Stimulated activated CD8-positive, alpha-beta memory T cell treated with anti-CD3 and anti-CD28 coated beads, Interleukin-2, amount 100 ng/mL, for 48 hours (primary cell): ENCODE measurements around the gene IL24.

Experiments used
- DNase-seq, 2 donors: peaks; one replicate each; pipeline ENCODE4 v3.0.0-alpha.2; 2020; ENCODE audit warnings: low read depth in 2 of 2

IL24 gene

DNA sequence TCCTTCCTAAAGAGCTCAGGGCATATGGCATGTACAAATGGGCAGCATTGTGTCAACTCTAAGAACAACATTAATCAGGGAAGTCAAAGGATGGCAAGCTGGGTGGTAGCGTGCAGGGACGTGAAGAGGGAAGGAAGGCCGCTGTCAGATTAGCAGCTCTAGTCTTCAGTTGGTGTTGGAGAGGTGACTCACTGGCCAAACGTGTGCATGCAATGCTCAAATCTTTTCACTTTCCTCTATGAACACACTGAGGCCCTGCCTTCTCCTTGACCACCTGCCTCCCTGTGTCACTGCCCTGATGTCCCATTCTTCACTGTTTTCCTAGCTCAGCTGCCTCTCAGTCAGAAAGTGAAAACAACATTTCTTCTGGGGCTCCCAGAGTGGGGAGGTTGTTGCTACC lies 54.9 kb downstream of the IL24 start:
- DNase-seq = no peak

DNA sequence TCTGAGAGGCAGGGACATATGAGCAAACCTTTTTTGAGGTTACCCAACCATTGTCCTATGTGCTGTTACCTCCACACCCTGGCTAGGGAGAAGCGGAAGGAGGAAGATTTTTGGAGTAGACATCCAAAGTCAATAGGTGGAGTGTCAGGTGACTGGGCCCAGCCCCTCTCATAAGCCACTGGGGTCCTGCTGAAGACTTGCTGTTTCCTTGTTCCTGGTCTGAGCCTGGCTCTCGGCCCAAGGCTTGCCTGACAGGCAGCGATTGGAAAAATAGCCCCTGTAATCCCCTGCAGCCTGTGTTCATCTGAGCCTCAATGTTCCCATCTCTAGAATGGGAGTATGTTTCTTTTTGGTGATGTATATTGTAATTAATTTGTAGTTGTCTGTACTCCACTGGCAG lies 55.9 kb downstream of the IL24 start:
- DNase-seq = no peak

DNA sequence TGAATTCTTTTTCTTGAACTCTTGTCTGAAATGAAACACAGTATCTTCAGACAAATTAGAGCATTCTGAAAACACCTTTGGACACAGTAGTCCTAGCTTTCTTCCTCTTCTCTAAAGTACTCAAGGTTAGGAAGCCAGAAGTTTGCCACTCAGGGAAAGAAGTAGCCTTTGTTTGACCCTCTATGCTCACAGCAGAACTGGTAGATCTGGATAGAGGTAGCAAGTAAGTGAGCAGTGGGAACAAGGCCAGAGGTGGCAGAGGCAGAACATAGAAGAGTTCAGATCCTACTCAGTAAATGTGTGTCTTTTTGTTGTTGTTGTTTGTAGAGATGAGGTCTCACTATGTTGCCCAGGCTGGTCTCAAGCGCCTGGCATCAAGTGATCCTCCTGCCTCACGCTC lies 56.4 kb downstream of the IL24 start:
- DNase-seq = no peak
